ENCODE results near the gene DAGLA.

DAGLA gene

GRCh38 chr11:61691380-61692156, 11.4 kb downstream of the DAGLA start:
- Mint-ChIP-seq H3K27ac (no peak overlapping the region), H3K27me3 (peaks cover 6% of the 10 kb centered on the region), H3K4me1 (ENCODE audit: low read depth) (peaks cover 11% of the 10 kb centered on the region), H3K36me3 (ENCODE audit: low read depth) (no peaks in the 10 kb centered on the region), H3K4me3 (no peak overlapping the region), H3K9me3 (no peaks in the 10 kb centered on the region)
- no peak for DNase-seq

- Mint-ChIP-seq H3K4me1 (ENCODE audit: low read depth) (peaks cover 28% of the 10 kb centered on the region), H3K9me3 (no peaks in the 10 kb centered on the region), H3K4me3 (no peak overlapping the region), H3K27ac (no peak overlapping the region), H3K36me3 (ENCODE audit: low read depth) (no peaks in the 10 kb centered on the region), H3K27me3 (no peaks in the 10 kb centered on the region)
- DNase-seq: no peak
These were observed 13.9 kb downstream of the DAGLA start for GRCh38 chr11:61693922-61694601.

GRCh38 chr11:61694602-61694939, 14.4 kb downstream of the DAGLA start:
- no peak overlapping the region for H3K4me3 Mint-ChIP-seq
- peaks cover 28% of the 10 kb centered on the region for H3K4me1 Mint-ChIP-seq (ENCODE audit: low read depth)
- no peaks in the 10 kb centered on the region for H3K9me3 Mint-ChIP-seq
- DNase-seq: no peak
- no peak overlapping the region for H3K27ac Mint-ChIP-seq
- no peaks in the 10 kb centered on the region for H3K27me3 Mint-ChIP-seq
- no peaks in the 10 kb centered on the region for H3K36me3 Mint-ChIP-seq (ENCODE audit: low read depth)

GRCh38 chr11:61694946-61695706, 14.9 kb downstream of the DAGLA start:
- H3K9me3 Mint-ChIP-seq: no peaks in the 10 kb centered on the region
- H3K36me3 Mint-ChIP-seq (ENCODE audit: low read depth): no peaks in the 10 kb centered on the region
- peak overlapping the region; percentile 54 for H3K4me3 Mint-ChIP-seq
- H3K27ac Mint-ChIP-seq: peak overlapping the region; percentile 87
- H3K27me3 Mint-ChIP-seq: no peaks in the 10 kb centered on the region
- peaks cover 28% of the 10 kb centered on the region for H3K4me1 Mint-ChIP-seq (ENCODE audit: low read depth)
- no peak for DNase-seq

- Mint-ChIP-seq H3K27ac (peak overlapping the region; percentile 87), H3K4me1 (ENCODE audit: low read depth) (peaks cover 28% of the 10 kb centered on the region), H3K9me3 (no peaks in the 10 kb centered on the region), H3K4me3 (peak overlapping the region; percentile 54), H3K27me3 (no peaks in the 10 kb centered on the region), H3K36me3 (ENCODE audit: low read depth) (no peaks in the 10 kb centered on the region)
- peak; percentile 93 for DNase-seq
These were observed 15.7 kb downstream of the DAGLA start for GRCh38 chr11:61695917-61696316.

GRCh38 chr11:61696602-61697001, 16.4 kb downstream of the DAGLA start:
- Mint-ChIP-seq H3K36me3 (ENCODE audit: low read depth) (no peaks in the 10 kb centered on the region), H3K9me3 (no peaks in the 10 kb centered on the region), H3K27me3 (no peaks in the 10 kb centered on the region), H3K27ac (peak overlapping the region; percentile 68), H3K4me1 (ENCODE audit: low read depth) (peaks cover 28% of the 10 kb centered on the region), H3K4me3 (no peak overlapping the region)
- no peak for DNase-seq

GRCh38 chr11:61697078-61697502, 16.9 kb downstream of the DAGLA start:
- Mint-ChIP-seq H3K4me3 (no peak overlapping the region), H3K4me1 (ENCODE audit: low read depth) (peaks cover 28% of the 10 kb centered on the region), H3K27me3 (no peaks in the 10 kb centered on the region), H3K36me3 (ENCODE audit: low read depth) (no peaks in the 10 kb centered on the region), H3K9me3 (no peaks in the 10 kb centered on the region), H3K27ac (no peak overlapping the region)
- DNase-seq: no peak

GRCh38 chr11:61697764-61698163, 17.6 kb downstream of the DAGLA start:
- Mint-ChIP-seq H3K9me3 (no peaks in the 10 kb centered on the region), H3K27me3 (no peaks in the 10 kb centered on the region), H3K36me3 (ENCODE audit: low read depth) (no peaks in the 10 kb centered on the region), H3K4me1 (ENCODE audit: low read depth) (peaks cover 31% of the 10 kb centered on the region), H3K27ac (no peak overlapping the region), H3K4me3 (no peak overlapping the region)
- DNase-seq: no peak

GRCh38 chr11:61698173-61698948, 18.2 kb downstream of the DAGLA start:
- H3K4me1 Mint-ChIP-seq (ENCODE audit: low read depth): peaks cover 31% of the 10 kb centered on the region
- H3K9me3 Mint-ChIP-seq: no peaks in the 10 kb centered on the region
- H3K27me3 Mint-ChIP-seq: no peaks in the 10 kb centered on the region
- no peak for DNase-seq
- no peak overlapping the region for H3K27ac Mint-ChIP-seq
- no peak overlapping the region for H3K4me3 Mint-ChIP-seq
- no peaks in the 10 kb centered on the region for H3K36me3 Mint-ChIP-seq (ENCODE audit: low read depth)

- Mint-ChIP-seq H3K4me3 (no peak overlapping the region), H3K4me1 (ENCODE audit: low read depth) (peaks cover 31% of the 10 kb centered on the region), H3K9me3 (no peaks in the 10 kb centered on the region), H3K27me3 (no peaks in the 10 kb centered on the region), H3K36me3 (ENCODE audit: low read depth) (no peaks in the 10 kb centered on the region), H3K27ac (no peak overlapping the region)
- no peak for DNase-seq
These were observed 19.6 kb downstream of the DAGLA start for GRCh38 chr11:61699737-61700160.

GRCh38 chr11:61700212-61700611, 20.0 kb downstream of the DAGLA start:
- DNase-seq: no peak
- Mint-ChIP-seq H3K36me3 (ENCODE audit: low read depth) (no peaks in the 10 kb centered on the region), H3K4me3 (no peak overlapping the region), H3K9me3 (no peaks in the 10 kb centered on the region), H3K4me1 (ENCODE audit: low read depth) (peaks cover 31% of the 10 kb centered on the region), H3K27me3 (no peaks in the 10 kb centered on the region), H3K27ac (no peak overlapping the region)

GRCh38 chr11:61700720-61701119, 20.5 kb downstream of the DAGLA start:
- H3K27me3 Mint-ChIP-seq: no peaks in the 10 kb centered on the region
- H3K27ac Mint-ChIP-seq: no peak overlapping the region
- no peaks in the 10 kb centered on the region for H3K36me3 Mint-ChIP-seq (ENCODE audit: low read depth)
- H3K4me3 Mint-ChIP-seq: no peak overlapping the region
- peaks cover 28% of the 10 kb centered on the region for H3K4me1 Mint-ChIP-seq (ENCODE audit: low read depth)
- no peak for DNase-seq
- no peaks in the 10 kb centered on the region for H3K9me3 Mint-ChIP-seq

GRCh38 chr11:61701242-61701886, 21.2 kb downstream of the DAGLA start:
- H3K4me3 Mint-ChIP-seq: no peak overlapping the region
- H3K27ac Mint-ChIP-seq: peak overlapping the region; percentile 61
- H3K27me3 Mint-ChIP-seq: no peaks in the 10 kb centered on the region
- no peaks in the 10 kb centered on the region for H3K36me3 Mint-ChIP-seq (ENCODE audit: low read depth)
- H3K4me1 Mint-ChIP-seq (ENCODE audit: low read depth): peaks cover 22% of the 10 kb centered on the region
- no peak for DNase-seq
- H3K9me3 Mint-ChIP-seq: no peaks in the 10 kb centered on the region

All from activated T-cell treated with anti-CD3 and anti-CD28 coated beads, Interleukin-2, amount 50 U/mL, for 24 hours (primary cell).